Ishikawa (cell line): ENCODE results near the gene BUD23.

Experiments
- CEBPB ChIP-seq: IDR thresholded peaks from 2 replicates; pipeline ENCODE4 v1.6.1; 2012
- CREB1 ChIP-seq: IDR thresholded peaks from 2 replicates; pipeline ENCODE4 v1.6.1; 2012; ENCODE audit warnings: low read depth
- EGR1 ChIP-seq: IDR thresholded peaks from 2 replicates; pipeline ENCODE4 v1.6.1; 2012
- EP300 ChIP-seq: IDR thresholded peaks from 2 replicates; pipeline ENCODE4 v1.6.1; 2012; ENCODE audit warnings: borderline replicate concordance
- FOXM1 ChIP-seq: IDR thresholded peaks from 2 replicates; pipeline ENCODE4 v1.6.1; 2012; ENCODE audit warnings: low read depth, borderline replicate concordance
- NFIC ChIP-seq: IDR thresholded peaks from 2 replicates; pipeline ENCODE4 v1.6.1; 2012
- RAD21 ChIP-seq: IDR thresholded peaks from 2 replicates; pipeline ENCODE4 v1.6.1; 2012; ENCODE audit warnings: low read depth
- REST ChIP-seq: IDR thresholded peaks from 2 replicates; pipeline ENCODE4 v1.6.1; 2012; ENCODE audit warnings: low read depth, mild to moderate bottlenecking
- TAF1 ChIP-seq: IDR thresholded peaks from 2 replicates; pipeline ENCODE4 v1.6.1; 2012; ENCODE audit warnings: low read depth, mild to moderate bottlenecking
- TCF12 ChIP-seq: IDR thresholded peaks from 2 replicates; pipeline ENCODE4 v1.6.1; 2012; ENCODE audit warnings: low read depth
- TEAD4 ChIP-seq: IDR thresholded peaks from 2 replicates; pipeline ENCODE4 v1.6.1; 2012
- YY1 ChIP-seq: IDR thresholded peaks from 2 replicates; pipeline ENCODE4 v1.6.1; 2012; ENCODE audit warnings: low read depth
- ZBTB7A ChIP-seq: IDR thresholded peaks from 2 replicates; pipeline ENCODE4 v1.6.1; 2012; ENCODE audit warnings: low read depth
- TF ChIP-seq, protein P1 (sequence below): IDR thresholded peaks from 2 replicates; pipeline ENCODE4 v1.6.1; 2012
- TF ChIP-seq, protein P2 (sequence below): IDR thresholded peaks from 2 replicates; pipeline ENCODE4 v1.6.1; 2012

The BUD23 gene

DNA sequence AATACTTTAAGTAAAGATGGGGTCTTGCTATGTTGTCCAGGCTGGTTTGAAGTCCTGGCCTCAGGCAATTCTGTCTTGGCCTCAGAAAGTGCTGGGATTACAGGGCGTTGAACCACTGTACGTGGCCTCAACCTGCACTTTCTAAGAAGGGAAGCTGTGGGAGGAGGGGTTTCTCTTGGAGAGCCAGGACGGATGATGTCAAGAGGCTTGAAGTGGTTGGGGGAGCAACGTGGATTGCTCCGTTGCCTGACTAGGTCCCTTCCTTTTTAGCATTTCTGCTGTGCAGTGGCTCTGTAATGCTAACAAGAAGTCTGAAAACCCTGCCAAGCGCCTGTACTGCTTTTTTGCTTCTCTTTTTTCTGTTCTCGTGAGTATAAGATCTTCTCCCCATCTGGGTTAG, 7.2 kb downstream of the BUD23 start:
- no peak for TF ChIP-seq YY1
- no peak for TF ChIP-seq TCF12
- no peak for TF ChIP-seq TEAD4
- TF ChIP-seq EGR1: no peak
- TF ChIP-seq, protein P1, sequence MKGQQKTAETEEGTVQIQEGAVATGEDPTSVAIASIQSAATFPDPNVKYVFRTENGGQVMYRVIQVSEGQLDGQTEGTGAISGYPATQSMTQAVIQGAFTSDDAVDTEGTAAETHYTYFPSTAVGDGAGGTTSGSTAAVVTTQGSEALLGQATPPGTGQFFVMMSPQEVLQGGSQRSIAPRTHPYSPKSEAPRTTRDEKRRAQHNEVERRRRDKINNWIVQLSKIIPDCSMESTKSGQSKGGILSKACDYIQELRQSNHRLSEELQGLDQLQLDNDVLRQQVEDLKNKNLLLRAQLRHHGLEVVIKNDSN: no peak
- TF ChIP-seq EP300: no peak
- no peak for TF ChIP-seq TAF1
- TF ChIP-seq, protein P2, sequence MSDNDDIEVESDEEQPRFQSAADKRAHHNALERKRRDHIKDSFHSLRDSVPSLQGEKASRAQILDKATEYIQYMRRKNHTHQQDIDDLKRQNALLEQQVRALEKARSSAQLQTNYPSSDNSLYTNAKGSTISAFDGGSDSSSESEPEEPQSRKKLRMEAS: no peak
- TF ChIP-seq CREB1: no peak

DNA sequence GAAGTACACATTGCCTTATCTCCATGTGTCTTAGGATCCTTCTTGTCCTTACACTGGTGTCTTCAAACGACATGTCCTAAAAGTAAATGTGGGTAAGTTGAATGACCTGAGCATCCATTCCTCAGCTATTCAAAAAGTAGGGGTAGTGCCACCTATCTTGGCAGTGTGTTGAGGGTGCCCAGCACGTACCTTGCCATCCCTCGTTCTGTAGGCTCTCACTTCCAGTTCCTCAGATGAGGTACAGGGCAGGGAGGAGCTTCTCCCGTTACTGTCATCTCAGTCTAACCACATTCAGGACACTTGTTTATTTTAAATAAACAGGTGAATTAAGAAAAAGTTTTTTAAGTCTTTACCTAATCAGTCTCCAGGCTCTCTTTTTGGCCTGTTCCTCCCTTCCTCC, 13.0 kb downstream of the BUD23 start:
- TF ChIP-seq YY1: no peak
- no peak for TF ChIP-seq NFIC

DNA sequence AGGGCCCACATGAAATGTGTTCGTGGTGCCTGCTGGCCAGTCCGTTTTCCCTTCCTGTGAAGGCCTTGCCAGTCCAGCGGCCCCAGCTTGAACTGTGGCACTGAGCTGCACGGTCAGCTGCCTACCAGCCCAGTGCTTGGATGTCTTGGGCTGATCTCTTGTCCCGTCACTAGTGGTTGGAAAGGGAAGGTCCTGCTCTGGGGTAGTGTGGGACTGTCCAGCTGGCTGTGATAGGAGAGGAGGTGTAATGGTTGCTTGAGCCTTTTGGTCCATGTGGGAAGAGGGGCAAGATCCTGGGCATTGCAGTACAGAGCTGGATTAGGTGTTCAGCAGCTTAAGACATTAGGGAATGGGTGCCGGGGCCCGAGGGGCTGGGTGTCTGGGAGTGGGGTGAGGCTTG, 15.0 kb downstream of the BUD23 start:
- TF ChIP-seq CREB1 (no peak), YY1 (no peak), ZBTB7A (no peak), CEBPB (no peak), TAF1 (no peak), RAD21 (no peak), FOXM1 (no peak), TCF12 (no peak), REST (no peak), TEAD4 (no peak)
- TF ChIP-seq, protein P1: no peak
- TF ChIP-seq, protein P2: no peak

DNA sequence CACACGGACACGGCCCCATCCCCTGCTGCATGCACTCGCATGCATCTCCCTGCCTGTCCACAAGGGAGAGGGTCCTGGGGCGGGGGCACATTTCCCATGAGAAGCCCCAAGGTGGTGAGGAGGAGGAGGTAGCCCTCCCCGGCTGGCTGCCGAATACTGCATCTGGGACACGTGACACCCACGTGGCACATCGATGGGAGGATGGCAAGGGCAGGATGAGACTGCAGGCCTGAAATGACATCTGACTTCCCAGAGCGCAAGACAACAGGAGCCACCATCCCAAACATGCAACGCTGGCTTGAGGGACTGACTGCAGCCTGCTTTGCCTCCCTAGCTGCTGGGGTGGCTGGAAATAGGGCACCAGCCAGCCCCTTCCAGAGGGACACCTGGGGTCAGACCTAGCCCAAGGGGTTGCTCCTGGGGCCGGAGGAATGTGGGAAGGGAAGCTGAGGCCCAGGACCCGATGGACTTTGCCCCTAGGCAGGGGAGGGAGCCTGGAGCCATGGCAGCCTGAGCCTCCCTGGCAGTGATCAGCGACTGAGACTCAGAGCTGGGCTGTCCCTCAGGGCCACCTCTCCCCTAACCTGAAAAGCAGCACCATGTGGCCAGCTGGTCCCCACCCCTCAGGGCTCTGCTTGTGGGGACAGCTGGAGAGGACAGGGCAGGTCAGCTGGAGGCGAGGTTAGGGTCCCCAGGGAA, 16.1 kb downstream of the BUD23 start:
- no peak for TF ChIP-seq ZBTB7A
- no peak for TF ChIP-seq CEBPB
- TF ChIP-seq YY1: no peak
- no peak for TF ChIP-seq FOXM1
- no peak for TF ChIP-seq TCF12
- TF ChIP-seq NFIC: no peak
- no peak for TF ChIP-seq TAF1
- TF ChIP-seq, protein P2: no peak
- TF ChIP-seq TEAD4: no peak

- TF ChIP-seq EGR1: no peak
- TF ChIP-seq TEAD4: no peak
- no peak for TF ChIP-seq TAF1
- no peak for TF ChIP-seq ZBTB7A
- TF ChIP-seq CREB1: no peak
- TF ChIP-seq CEBPB: no peak
- no peak for TF ChIP-seq YY1
- TF ChIP-seq, protein P1: no peak
- no peak for TF ChIP-seq EP300
- no peak for TF ChIP-seq RAD21
These were observed 16.6 kb downstream of the BUD23 start for GRCh38 chr7:73700069-73700423.

GRCh38 chr7:73700581-73701134, 17.3 kb downstream of the BUD23 start:
- TF ChIP-seq REST: no peak
- TF ChIP-seq TAF1: no peak
- TF ChIP-seq YY1: no peak
- no peak for TF ChIP-seq FOXM1
- no peak for TF ChIP-seq CEBPB
- no peak for TF ChIP-seq EGR1
- TF ChIP-seq NFIC: no peak
- TF ChIP-seq RAD21: no peak
- TF ChIP-seq CREB1: no peak
